ENCODE measurements around the gene CST11. TPM values are rescaled to one million over a fixed set of nuclear protein-coding genes. Genes with fewer than 3 reads are reported as not detected.

The CST11 gene
- total and polyA plus RNA-seq, 8 donors, result not detected

- intact Hi-C loops (cut with DNase I), result loop anchor here in 2 of 3 donors (5.0 to 10.0 kb wide), 2 partner anchors 163 to 165 kb away; partner anchors contain the start of gene CST9 (in 2 of the 2)
Observed at GRCh38 chr20:23441850-23442313, 10.8 kb downstream of the CST11 start.

DNA sequence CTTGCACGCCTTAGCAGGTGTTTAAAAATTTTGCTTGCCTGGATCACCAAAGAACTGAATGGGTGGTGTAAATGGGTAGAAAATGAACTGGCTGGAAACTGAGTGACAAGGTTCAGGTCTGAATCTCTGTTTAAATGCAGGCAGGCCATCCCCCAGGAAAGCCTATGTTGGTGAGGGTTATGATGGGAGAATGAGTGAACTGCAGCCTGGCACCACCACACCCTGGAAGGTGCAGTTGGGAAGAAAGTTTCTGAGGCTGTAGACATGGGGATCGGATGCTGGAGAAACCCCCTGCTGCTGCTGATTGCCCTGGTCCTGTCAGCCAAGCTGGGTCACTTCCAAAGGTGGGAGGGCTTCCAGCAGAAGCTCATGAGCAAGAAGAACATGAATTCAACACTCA is 12.7 kb downstream of the CST11 start:
- WGBS, 2 donors, result 71 to 73% methylated on average over 2 of the region's 2 CpGs
- Histone ChIP-seq H3K4me1 (peaks cover 0 to 6% (median 3%) of the 10 kb centered on the region in 3 donors), H3K4me3 (no peak overlapping the region), H3K36me3 (no peaks in the 10 kb centered on the region), H3K27ac (no peak overlapping the region), H3K27me3 (no peaks in the 10 kb centered on the region), H3K9me3 (no peaks in the 10 kb centered on the region)
- FAIRE-seq (no peak), DNase-seq (no peak), ATAC-seq (no peak)
- intact Hi-C loops (cut with DNase I), result loop anchor here in 2 of 3 donors (5.0 to 10.0 kb wide), 2 partner anchors 165 to 167 kb away; partner anchors contain the start of gene CST9 (in 2 of the 2)
- TF ChIP-seq, protein P1, sequence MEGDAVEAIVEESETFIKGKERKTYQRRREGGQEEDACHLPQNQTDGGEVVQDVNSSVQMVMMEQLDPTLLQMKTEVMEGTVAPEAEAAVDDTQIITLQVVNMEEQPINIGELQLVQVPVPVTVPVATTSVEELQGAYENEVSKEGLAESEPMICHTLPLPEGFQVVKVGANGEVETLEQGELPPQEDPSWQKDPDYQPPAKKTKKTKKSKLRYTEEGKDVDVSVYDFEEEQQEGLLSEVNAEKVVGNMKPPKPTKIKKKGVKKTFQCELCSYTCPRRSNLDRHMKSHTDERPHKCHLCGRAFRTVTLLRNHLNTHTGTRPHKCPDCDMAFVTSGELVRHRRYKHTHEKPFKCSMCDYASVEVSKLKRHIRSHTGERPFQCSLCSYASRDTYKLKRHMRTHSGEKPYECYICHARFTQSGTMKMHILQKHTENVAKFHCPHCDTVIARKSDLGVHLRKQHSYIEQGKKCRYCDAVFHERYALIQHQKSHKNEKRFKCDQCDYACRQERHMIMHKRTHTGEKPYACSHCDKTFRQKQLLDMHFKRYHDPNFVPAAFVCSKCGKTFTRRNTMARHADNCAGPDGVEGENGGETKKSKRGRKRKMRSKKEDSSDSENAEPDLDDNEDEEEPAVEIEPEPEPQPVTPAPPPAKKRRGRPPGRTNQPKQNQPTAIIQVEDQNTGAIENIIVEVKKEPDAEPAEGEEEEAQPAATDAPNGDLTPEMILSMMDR (IDR thresholded peaks at IDR 0.05), result no peak

More at GRCh38 chr20:23441850-23442313, 10.8 kb downstream of the CST11 start:
- H3K36me3 ChIP-seq, result no peaks in the 10 kb centered on the region
- no peak overlapping the region for H3K4me3 ChIP-seq
- no peaks in the 10 kb centered on the region for H3K9me3 ChIP-seq
- FAIRE-seq (no peak), DNase-seq (peak in 4 of 6 donors; percentile 10 to 66 (median 46)), ATAC-seq (peak; percentile 56 to 88 (median 76))
- no peaks in the 10 kb centered on the region for H3K4me1 ChIP-seq
- WGBS, 2 donors, result 10 to 15% methylated on average over 8 of the region's 8 CpGs
- TF ChIP-seq, protein P1 (IDR thresholded peaks at IDR 0.05), result peak; percentile 76 to 81 (median 78)
- H3K27me3 ChIP-seq, result no peaks in the 10 kb centered on the region
- H3K27ac ChIP-seq, result no peak overlapping the region

- Histone ChIP-seq H3K27ac (no peak overlapping the region), H3K36me3 (no peaks in the 10 kb centered on the region), H3K4me3 (no peak overlapping the region), H3K4me1 (peaks cover 0 to 6% (median 3%) of the 10 kb centered on the region in 3 donors), H3K9me3 (no peaks in the 10 kb centered on the region), H3K27me3 (no peaks in the 10 kb centered on the region)
- no peak for FAIRE-seq
- no peak for ATAC-seq
- WGBS, 2 donors, result 86 to 91% methylated on average over 5 of the region's 5 CpGs
- intact Hi-C loops (cut with DNase I), result no loop called here
- no peak for DNase-seq
- TF ChIP-seq, protein P1 (IDR thresholded peaks at IDR 0.05), result no peak
Observed at GRCh38 chr20:23438661-23439060, 14.0 kb downstream of the CST11 start.

DNA sequence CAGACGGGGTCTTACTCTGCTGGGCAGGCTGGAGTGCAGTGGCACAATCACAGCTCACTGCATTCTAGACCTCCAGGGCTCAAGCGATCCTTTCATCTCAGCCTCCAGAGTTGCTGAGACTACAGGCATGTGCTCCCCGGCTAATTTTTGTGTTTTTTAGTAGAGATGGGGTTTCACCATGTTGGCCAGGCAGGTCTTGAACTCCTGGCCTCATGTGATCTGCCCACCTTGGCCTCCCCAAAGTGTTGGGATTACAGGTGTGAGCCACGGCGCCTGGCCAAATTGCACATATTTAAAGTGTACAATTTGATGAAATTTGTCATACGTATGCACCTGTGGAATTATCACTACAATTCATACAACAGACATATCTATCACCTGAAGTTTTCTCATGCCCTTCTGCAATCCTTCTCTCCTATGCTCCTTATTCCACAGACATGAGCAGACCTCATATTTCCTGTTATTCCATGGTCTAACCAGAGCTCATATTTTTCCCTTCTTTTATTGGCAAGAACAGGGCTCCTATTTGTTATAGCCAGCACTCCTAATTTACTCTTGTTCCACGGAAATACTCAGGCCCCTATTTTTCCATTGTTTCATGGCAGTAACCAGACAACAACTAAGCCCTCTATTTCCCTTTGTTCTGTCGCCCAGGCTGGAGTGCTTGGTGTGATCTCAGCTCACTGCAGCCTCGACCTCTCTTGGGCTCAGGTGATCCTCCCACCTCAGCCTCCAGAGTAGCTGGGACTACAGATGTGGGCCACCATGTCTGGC is 15.4 kb downstream of the CST11 start:
- no peak for ATAC-seq
- Histone ChIP-seq H3K4me1 (peaks cover 0 to 6% (median 3%) of the 10 kb centered on the region in 3 donors), H3K27me3 (no peaks in the 10 kb centered on the region), H3K4me3 (no peak overlapping the region), H3K9me3 (no peaks in the 10 kb centered on the region), H3K36me3 (no peaks in the 10 kb centered on the region), H3K27ac (no peak overlapping the region)
- no peak for DNase-seq
- TF ChIP-seq, protein P1 (IDR thresholded peaks at IDR 0.05), result no peak
- no peak for FAIRE-seq
- WGBS, 2 donors, result 91 to 94% methylated on average over 9 of the region's 9 CpGs
- intact Hi-C loops (cut with DNase I), result no loop called here

GRCh38 chr20:23436681-23437080 is 16.0 kb downstream of the CST11 start:
- FAIRE-seq (no peak), ATAC-seq (peak; percentile 55 to 76 (median 72)), DNase-seq (no peak)
- WGBS, 2 donors, result 58 to 64% methylated on average over 3 of the region's 3 CpGs
- TF ChIP-seq, protein P1 (IDR thresholded peaks at IDR 0.05), result no peak
- no peak overlapping the region for H3K4me3 ChIP-seq
- intact Hi-C loops (cut with DNase I), result no loop called here
- no peaks in the 10 kb centered on the region for H3K36me3 ChIP-seq
- no peaks in the 10 kb centered on the region for H3K9me3 ChIP-seq
- no peak overlapping the region for H3K27ac ChIP-seq
- H3K4me1 ChIP-seq, result peaks cover 0 to 6% (median 3%) of the 10 kb centered on the region in 3 donors
- H3K27me3 ChIP-seq, result no peaks in the 10 kb centered on the region

All from pancreas (tissue), 10 donors.